GM12873 (cell line): Measurements from ENCODE around the gene CSNK2A2.

Source experiments
- TF ChIP-seq, protein P1 (sequence below): IDR thresholded peaks from 2 replicates; pipeline ENCODE4 v1.5.1; 2012; ENCODE audit warnings: low read depth, mild to moderate bottlenecking, moderate library complexity, low read length, control low read depth; ENCODE audit not compliant: insufficient read depth; ENCODE audit errors: missing control alignments

The CSNK2A2 gene

DNA sequence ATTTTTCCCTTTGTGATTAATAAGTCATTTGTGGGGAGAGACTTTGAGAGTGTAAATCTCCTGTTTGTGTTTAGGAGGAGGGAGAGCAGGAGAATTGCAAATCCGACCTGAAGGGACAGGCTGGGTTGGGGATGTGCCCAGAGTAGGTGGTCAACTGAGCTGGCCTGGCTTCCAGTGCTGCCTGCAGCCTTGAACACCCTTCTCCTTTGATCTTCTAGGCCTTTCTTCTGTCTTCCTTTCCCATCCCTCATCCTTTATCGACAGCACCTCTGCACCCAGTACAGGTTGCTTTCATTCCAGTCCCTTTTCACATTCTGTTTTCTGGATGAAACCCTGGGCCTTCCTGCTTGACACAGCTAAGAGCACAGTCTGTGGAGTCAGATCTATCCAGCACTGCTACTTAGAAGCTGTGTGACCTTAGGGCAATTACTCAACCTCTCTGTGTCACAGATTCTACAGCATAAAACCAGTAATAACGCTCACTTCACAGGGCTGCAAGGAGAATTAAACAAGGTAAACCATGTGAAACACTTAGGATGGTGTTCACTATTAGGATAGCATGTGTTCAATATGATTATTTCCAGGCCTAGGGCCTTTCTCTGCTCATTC, 1.0 kb upstream of the CSNK2A2 start:
- TF ChIP-seq, protein P1, sequence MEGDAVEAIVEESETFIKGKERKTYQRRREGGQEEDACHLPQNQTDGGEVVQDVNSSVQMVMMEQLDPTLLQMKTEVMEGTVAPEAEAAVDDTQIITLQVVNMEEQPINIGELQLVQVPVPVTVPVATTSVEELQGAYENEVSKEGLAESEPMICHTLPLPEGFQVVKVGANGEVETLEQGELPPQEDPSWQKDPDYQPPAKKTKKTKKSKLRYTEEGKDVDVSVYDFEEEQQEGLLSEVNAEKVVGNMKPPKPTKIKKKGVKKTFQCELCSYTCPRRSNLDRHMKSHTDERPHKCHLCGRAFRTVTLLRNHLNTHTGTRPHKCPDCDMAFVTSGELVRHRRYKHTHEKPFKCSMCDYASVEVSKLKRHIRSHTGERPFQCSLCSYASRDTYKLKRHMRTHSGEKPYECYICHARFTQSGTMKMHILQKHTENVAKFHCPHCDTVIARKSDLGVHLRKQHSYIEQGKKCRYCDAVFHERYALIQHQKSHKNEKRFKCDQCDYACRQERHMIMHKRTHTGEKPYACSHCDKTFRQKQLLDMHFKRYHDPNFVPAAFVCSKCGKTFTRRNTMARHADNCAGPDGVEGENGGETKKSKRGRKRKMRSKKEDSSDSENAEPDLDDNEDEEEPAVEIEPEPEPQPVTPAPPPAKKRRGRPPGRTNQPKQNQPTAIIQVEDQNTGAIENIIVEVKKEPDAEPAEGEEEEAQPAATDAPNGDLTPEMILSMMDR: no peak

DNA sequence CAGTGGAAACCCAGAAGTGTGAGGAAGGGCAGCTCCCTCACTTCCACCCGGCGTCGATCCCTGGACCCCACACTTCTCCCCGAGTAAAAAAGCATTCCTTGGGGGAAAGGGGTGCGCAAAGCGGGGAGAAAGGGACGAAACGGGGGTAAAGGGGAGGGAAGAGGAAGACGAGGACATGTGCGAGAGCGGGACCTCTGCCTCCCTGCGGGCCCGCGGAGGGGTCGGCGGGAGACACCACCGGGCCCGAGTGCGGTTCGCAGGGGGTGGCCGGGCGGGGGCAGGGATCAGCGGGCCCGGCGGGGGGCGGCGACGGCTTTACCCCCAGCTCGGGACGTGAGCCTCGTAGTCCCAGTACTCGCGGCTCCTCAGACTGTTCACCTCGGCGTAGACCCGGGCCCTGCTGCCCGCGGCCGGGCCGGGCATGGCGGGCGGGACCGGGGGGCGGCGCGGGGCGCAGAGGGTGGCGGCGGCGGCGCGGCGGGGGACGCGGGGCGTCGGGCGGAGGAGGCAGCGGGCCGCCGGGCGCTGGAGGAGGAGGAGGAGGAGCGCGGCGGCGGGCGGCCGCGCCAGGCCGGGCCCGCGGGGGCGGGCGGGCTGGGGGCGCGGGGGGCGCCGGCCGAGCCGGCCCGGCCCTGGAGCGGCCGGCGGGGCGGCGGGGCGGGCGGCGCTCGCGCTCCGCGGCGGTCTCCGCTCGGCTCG, 443 bp downstream of the CSNK2A2 start:
- TF ChIP-seq, protein P1: no peak

DNA sequence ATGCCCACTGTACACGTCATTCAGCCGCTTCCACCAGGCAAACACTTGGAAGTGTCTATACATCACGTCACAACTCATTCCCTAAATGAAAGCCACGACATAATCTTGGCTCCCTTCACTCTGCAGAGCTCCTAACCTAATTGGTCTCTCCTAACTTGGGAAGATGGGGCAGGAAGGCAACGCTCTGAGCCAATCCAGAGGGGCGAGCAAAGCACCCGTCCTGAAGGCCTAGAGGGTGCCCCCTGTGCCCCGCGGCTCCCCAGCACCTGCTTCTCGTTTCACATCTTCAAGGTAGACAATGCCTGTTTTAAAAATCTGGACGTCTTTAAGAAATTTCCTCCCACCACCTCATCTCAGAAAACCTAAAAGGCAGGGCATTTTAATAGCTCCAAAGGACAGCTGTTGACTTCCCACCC, 1.0 kb downstream of the CSNK2A2 start:
- TF ChIP-seq, protein P1: no peak

DNA sequence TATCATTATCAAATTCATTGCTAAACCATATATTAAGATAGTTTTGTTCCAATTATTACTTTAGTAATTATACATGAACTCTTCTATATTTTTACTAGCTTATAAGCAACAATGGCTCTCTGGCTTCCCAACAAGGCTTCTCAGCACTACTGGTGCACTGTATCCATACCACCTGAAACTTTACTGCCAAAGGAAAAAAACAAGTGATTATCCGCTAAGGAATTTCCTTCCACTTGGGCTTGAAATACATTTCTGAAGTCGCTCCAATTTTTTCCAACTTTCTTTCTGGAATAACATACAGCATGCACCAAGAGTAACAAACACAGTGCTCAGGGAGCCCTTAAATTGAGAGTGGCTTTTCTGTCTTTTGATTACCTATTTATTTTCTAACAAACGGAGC, 2.1 kb downstream of the CSNK2A2 start:
- TF ChIP-seq, protein P1: no peak

DNA sequence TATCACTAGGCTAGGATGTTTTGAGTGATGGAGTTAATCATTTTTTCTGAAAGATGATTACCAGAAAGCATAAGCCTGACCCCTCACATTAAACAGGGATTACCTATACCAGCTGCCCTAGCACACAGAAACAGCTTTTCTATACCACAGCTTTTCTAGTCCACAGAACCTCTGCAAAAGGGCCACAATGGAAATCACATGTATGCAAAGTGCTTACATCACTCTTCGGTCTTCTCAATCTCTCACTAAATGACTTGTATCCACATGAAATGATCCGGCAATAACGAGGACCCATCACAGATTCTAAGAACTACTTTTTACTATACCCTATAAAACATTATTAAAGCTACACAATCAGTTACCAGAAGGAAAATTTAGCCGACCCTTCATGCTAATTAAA, 2.6 kb downstream of the CSNK2A2 start:
- TF ChIP-seq, protein P1: no peak

DNA sequence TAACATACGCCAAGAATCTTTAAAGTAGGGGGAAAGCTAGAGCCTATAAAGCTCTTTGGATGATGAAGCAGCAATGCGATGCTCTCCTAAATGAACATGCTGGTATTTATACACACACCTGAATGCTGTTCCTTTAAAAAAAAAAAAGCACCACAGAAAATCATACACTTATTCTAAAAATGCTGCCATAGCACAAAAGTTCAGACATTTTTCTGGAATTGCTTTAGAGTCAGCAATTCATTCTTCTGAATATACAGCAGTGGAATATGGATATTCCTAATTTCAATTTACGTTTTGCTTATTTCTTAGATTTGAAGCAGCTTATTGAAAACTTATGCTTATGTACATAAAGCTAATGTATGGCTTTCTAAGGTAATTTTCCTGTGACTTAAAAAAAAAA, 3.1 kb downstream of the CSNK2A2 start:
- TF ChIP-seq, protein P1: no peak

DNA sequence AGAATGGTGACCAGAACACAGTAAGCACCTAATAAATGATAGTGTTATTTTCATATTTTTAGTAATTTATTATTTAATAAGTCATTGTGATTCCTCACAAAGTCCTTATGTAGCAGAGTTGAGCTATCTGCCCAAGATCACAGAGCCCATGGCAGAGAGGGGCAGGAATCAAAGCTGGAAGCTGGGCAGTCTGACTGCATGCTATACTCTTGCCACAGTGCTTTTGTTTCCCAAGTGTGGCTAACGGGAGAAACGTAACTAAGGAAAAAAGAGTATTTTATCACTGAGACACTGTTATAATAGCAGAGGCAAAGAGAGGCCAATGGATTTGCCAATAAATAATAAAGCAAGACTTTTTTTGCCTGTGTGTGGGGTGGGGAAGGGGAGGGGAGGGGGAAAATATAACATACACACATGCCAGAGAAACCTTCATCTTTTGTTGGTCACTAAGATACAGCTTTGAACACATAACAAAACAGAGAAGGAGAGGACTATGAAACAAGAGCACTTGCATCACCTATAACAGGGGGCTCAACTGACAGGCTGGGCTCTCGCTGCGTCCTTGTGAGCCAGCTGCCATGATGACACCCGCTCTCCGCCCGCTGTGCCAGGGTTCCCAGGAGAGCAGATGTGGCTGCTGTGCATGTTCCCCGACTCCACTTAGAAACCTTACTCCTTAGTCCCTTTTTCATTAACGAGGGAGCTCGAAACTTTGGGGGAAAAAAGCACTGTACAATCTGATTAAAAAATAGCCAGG, 10.1 kb downstream of the CSNK2A2 start:
- TF ChIP-seq, protein P1: no peak
